Epithelial cell of esophagus (primary cell): ENCODE data around the gene ITPR2.
"Not testable (repeated sequence)": the region's sequence is repeated elsewhere in the genome, so short reads cannot be mapped to it uniquely, and the experiment has no call there.

Experiments used
- DNase-seq: peaks from one replicate; pipeline ENCODE4 v3.0.0; 2010; ENCODE audit warnings: low read depth
- H3K4me3 ChIP-seq: 2 replicates; pipeline ENCODE4 v1.5.1; 2011; ENCODE audit warnings: mild to moderate bottlenecking, low read length, control low read depth
- CTCF ChIP-seq: IDR thresholded peaks from 2 replicates; pipeline ENCODE4 v1.5.1; 2011; ENCODE audit warnings: low read depth, mild to moderate bottlenecking, low read length, control low read depth, inconsistent platforms; ENCODE audit not compliant: insufficient read depth; ENCODE audit errors: missing control alignments

The ITPR2 gene

DNA sequence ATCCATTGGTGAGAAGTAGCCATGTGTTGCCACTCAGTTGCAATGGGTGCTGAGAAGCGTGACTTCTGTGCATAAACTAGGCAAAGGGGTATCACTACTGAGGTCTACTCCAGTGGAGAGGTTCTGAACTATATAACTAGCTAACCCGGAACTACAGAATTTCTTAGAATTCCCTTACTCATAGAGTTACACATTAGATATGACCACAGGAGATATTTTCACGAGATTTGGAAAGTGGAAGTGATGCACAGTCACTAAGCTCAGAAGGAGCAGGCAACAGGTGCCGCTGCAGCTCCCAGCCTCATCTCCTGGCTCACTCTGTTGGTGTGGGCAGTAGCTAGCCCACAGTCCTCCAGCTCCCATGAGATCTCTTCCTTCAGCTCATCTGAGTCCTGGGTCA, 501.0 kb downstream of the ITPR2 start:
- no peak for DNase-seq
- no peak overlapping the region for H3K4me3 ChIP-seq
- TF ChIP-seq CTCF, result no peak

GRCh38 chr12:26331136-26331535, 501.9 kb downstream of the ITPR2 start:
- no peak for TF ChIP-seq CTCF
- no peak overlapping the region for H3K4me3 ChIP-seq
- DNase-seq, result no peak

DNA sequence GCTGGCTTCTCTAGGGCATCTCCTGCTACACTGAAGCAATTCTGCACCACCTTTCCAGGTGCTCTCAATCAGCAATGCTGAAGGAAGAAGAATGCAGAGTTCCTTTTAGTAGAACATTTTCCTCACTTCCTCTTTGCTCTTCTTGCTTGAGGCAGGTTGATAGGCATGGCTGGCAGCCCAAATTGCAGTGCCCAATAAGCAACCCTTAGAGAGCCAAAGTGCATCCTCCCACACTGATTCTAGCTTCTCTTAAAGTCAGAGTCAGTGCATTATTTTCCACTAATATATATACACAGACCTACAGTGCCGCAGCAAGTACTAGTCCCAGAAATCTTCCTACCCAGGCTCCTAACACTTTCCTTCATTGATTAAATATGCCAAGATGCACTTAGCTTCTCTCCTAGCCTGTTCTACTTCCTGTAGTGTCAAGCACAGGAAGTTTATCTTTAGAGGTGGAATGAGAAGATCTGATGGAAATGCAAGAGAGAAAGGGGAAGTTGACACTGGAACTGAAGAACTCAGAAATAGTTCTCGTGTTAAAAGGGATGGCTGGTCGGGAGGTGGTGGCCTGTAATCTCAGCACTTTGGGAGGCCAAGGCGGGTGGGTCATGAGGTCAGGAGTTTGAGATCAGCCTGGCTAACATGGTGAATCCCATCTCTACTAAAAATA, 504.9 kb downstream of the ITPR2 start:
- no peak for DNase-seq
- no peak for TF ChIP-seq CTCF
- no peak overlapping the region for H3K4me3 ChIP-seq

DNA sequence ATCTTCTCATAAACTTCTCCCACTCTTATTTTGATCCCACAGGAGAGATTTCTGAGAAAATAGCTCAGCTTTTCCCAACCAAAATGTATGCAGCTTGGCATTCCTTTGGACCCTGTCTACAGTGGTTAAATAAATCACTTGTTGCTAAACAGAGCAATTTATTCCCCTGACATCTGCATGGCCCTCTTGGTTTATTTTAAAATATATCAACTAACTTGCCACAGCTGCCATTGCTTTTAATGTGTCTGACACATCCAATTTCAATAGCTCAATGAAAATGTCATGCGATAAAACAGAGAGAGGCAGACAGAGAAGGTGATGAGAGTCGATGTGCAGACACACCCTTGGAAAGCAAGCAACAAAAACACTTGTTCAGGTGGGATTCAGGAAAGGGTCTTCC, 509.3 kb downstream of the ITPR2 start:
- H3K4me3 ChIP-seq, result no peak overlapping the region
- TF ChIP-seq CTCF, result no peak
- no peak for DNase-seq

GRCh38 chr12:26319511-26319910, 513.5 kb downstream of the ITPR2 start:
- H3K4me3 ChIP-seq, result no peak overlapping the region
- peak; percentile 99 for DNase-seq
- no peak for TF ChIP-seq CTCF

GRCh38 chr12:26318661-26319068, 514.3 kb downstream of the ITPR2 start:
- no peak overlapping the region for H3K4me3 ChIP-seq
- TF ChIP-seq CTCF, result no peak
- DNase-seq, result peak; percentile 84

GRCh38 chr12:26317942-26318575, 514.9 kb downstream of the ITPR2 start:
- no peak for TF ChIP-seq CTCF
- no peak overlapping the region for H3K4me3 ChIP-seq
- DNase-seq, result peak; percentile 95

DNA sequence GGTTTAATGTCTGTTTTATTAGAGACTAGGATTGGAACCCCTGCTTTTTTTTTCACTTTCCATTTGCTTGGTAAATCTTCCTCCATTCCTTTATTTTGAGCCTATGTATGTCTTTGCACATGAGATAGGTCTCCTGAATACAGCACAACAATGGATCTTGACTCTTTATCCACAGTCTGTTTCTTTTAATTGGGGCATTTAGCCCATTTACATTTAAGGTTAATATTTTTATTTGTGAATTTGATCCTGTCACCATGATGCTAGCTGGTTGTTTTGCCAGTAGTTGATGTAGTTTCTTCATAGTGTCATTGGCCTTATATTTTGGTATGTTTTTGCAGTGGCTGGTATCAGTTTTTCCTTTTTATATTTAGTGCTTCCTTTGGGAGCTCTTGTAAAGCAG, 518.9 kb downstream of the ITPR2 start:
- H3K4me3 ChIP-seq, DNase-seq: not testable (repeated sequence)

GRCh38 chr12:26310489-26310888, 522.5 kb downstream of the ITPR2 start:
- not testable (repeated sequence) for H3K4me3 ChIP-seq, DNase-seq
